GM12878 (cell line): ENCODE data around the gene TRIM28. TPM values are rescaled to one million over a fixed set of nuclear protein-coding genes. Genes with fewer than 3 reads are reported as not detected.

Source experiments
- ATAC-seq: fragments of 200-7000 bp; cut with Tn5 transposase; 3 replicates; pipeline ENCODE4 v1.9.1; 2020; ENCODE audit warnings: mild to moderate bottlenecking, moderate library complexity
- BruUV-seq: library from RNA; stranded (reverse); fragments of 400-500 nt; replicated peaks from 2 replicates; lab custom pipeline; 2021; lab: Mats Ljungman, UMichigan
- CTCF ChIA-PET: fragments of 300-600 bp; sonication (Branson Sonifier 250); formaldehyde crosslinking; extraction: SDS; loops from one replicate; lab custom pipeline; 2021; ENCODE audit warnings: inconsistent platforms; lab: Yijun Ruan, JAX
- POLR2A ChIA-PET: fragments of 350-600 bp; formaldehyde crosslinking; extraction: SDS; loops from one replicate; lab custom pipeline; 2021; ENCODE audit warnings: inconsistent platforms; lab: Charles Lee
- RAD21 ChIA-PET: fragments of 300-600 bp; sonication (Branson Sonifier 250); formaldehyde crosslinking; loops from one replicate; lab custom pipeline; 2023; ENCODE audit warnings: antibody characterized with exemption; ENCODE audit not compliant: unreplicated experiment; lab: Charles Lee
- SMC1A ChIA-PET: fragments of 300-600 bp; sonication (Branson Sonifier 250); formaldehyde crosslinking; loops from one replicate; lab custom pipeline; 2023; ENCODE audit not compliant: unreplicated experiment, uncharacterized antibody; lab: Charles Lee
- DNase-seq: peaks from one replicate; pipeline ENCODE4 v3.0.0-alpha.2; 2011; ENCODE audit warnings: low read depth, low spot score
- FAIRE-seq: peaks from 3 replicates; lab custom pipeline; 2011; peaks lifted over from hg19 to GRCh38; lab: Jason Lieb, UNC
- H2AFZ ChIP-seq: 2 replicates; pipeline ENCODE4 v1.6.0; 2011; ENCODE audit warnings: low read depth, low read length, control low read depth; ENCODE audit not compliant: control insufficient read depth
- H3K27ac ChIP-seq: 2 replicates; pipeline ENCODE4 v1.5.1; 2011; ENCODE audit warnings: control low read depth; ENCODE audit not compliant: control insufficient read depth, insufficient read depth
- H3K27me3 ChIP-seq, 2 experiments: replicated peaks in 1 of 2; 2 replicates each; pipeline versions ENCODE4 v1.6.0 to v1.6.1; 2011; ENCODE audit warnings: low read length in 1 of 2; ENCODE audit not compliant: control insufficient read depth in 2 of 2, insufficient read depth in 2 of 2
- H3K36me3 ChIP-seq, 2 experiments: 2 replicates each; pipeline ENCODE4 v1.5.1; 2011; ENCODE audit warnings: low read length in 1 of 2; ENCODE audit not compliant: control insufficient read depth in 2 of 2, insufficient read depth in 2 of 2
- H3K4me1 ChIP-seq: 2 replicates; pipeline ENCODE4 v1.6.1; 2011; ENCODE audit warnings: mild to moderate bottlenecking, low read length, moderate library complexity, mixed read lengths; ENCODE audit not compliant: control insufficient read depth, insufficient read depth
- H3K4me2 ChIP-seq: 2 replicates; pipeline ENCODE4 v1.6.0; 2011; ENCODE audit warnings: control low read depth; ENCODE audit not compliant: control insufficient read depth, insufficient read depth
- H3K4me3 ChIP-seq: fragments of 200-600 bp; sonication (generic); 2 replicates; pipeline ENCODE4 v1.5.1; 2016
- H3K79me2 ChIP-seq: 2 replicates; pipeline ENCODE4 v1.6.0; 2011; ENCODE audit warnings: low read length; ENCODE audit not compliant: control insufficient read depth, insufficient read depth
- H3K9ac ChIP-seq: 2 replicates; pipeline ENCODE4 v1.8.0; 2011; ENCODE audit warnings: low read length, control low read depth, mixed read lengths; ENCODE audit not compliant: control insufficient read depth, insufficient read depth
- H3K9me3 ChIP-seq: replicated peaks from 3 replicates; pipeline ENCODE4 v1.5.1; 2011; ENCODE audit warnings: mild to moderate bottlenecking, low read length; ENCODE audit not compliant: control insufficient read depth, insufficient read depth
- H4K20me1 ChIP-seq: 2 replicates; pipeline ENCODE4 v1.6.0; 2011; ENCODE audit not compliant: control insufficient read depth, insufficient read depth
- BCLAF1 ChIP-seq: fragments of 450-650 bp; IDR thresholded peaks from 2 replicates; pipeline ENCODE4 v1.6.1; 2017; ENCODE audit warnings: antibody characterized with exemption, mild to moderate bottlenecking, moderate library complexity
- BHLHE40 ChIP-seq, 2 experiments: fragments of 450-650 bp in 1 of 2; IDR thresholded peaks; 2 replicates each; pipeline ENCODE4 v1.6.1; 2011 to 2017; ENCODE audit warnings: low read depth in 2 of 2, borderline replicate concordance in 1 of 2, improper control_type of control experiment in 1 of 2, low read length in 1 of 2, mild to moderate bottlenecking in 1 of 2
- BMI1 ChIP-seq: fragments of 450-650 bp; IDR thresholded peaks from 2 replicates; pipeline ENCODE4 v1.6.1; 2016; ENCODE audit warnings: mild to moderate bottlenecking, moderate library complexity, borderline replicate concordance
- EP300 ChIP-seq, 2 experiments: fragments of 150-350 bp in 1 of 2; IDR thresholded peaks; 2 replicates each; pipeline ENCODE4 v1.6.1; 2011 to 2012; ENCODE audit warnings: low read depth in 2 of 2, low read length in 2 of 2, borderline replicate concordance in 1 of 2, improper control_type of control experiment in 1 of 2, inconsistent platforms in 1 of 2; ENCODE audit not compliant: control insufficient read depth in 1 of 2
- KAT2A ChIP-seq: conservative IDR thresholded peaks from 2 replicates; pipeline ENCODE4 v1.6.1; 2011; ENCODE audit warnings: low read depth, low read length; ENCODE audit not compliant: control insufficient read depth
- LARP7 ChIP-seq: fragments of 450-650 bp; IDR thresholded peaks from 2 replicates; pipeline ENCODE4 v1.6.1; 2017; ENCODE audit warnings: mild to moderate bottlenecking
- MEF2B ChIP-seq: fragments of 450-650 bp; IDR thresholded peaks from 2 replicates; pipeline ENCODE4 v1.6.1; 2018; ENCODE audit warnings: mild to moderate bottlenecking, moderate library complexity; ENCODE audit not compliant: partially characterized antibody, poor library complexity, severe bottlenecking
- MXI1 ChIP-seq: fragments of 150-350 bp; IDR thresholded peaks from 2 replicates; pipeline ENCODE4 v1.6.1; 2011; ENCODE audit warnings: low read depth, mild to moderate bottlenecking, inconsistent platforms, low read length, improper control_type of control experiment
- MYC ChIP-seq: IDR thresholded peaks from 2 replicates; pipeline ENCODE4 v1.6.1; 2011; ENCODE audit warnings: mild to moderate bottlenecking, low read length, moderate library complexity, inconsistent platforms; ENCODE audit not compliant: insufficient read depth, insufficient replicate concordance, insufficient read length, severe bottlenecking
- NFYB ChIP-seq: IDR thresholded peaks from 2 replicates; pipeline ENCODE4 v1.6.1; 2011; ENCODE audit warnings: low read depth, mild to moderate bottlenecking, low read length, improper control_type of control experiment, moderate library complexity; ENCODE audit not compliant: insufficient read depth
- NR2C2 ChIP-seq: IDR thresholded peaks from 2 replicates; pipeline ENCODE4 v1.6.1; 2011; ENCODE audit warnings: borderline replicate concordance, low read depth; ENCODE audit not compliant: control insufficient read depth, insufficient read length
- NRF1 ChIP-seq: conservative IDR thresholded peaks from 2 replicates; pipeline ENCODE4 v1.6.1; 2011; ENCODE audit warnings: mild to moderate bottlenecking, low read depth, low read length, improper control_type of control experiment
- PAX5 ChIP-seq: IDR thresholded peaks from 2 replicates; pipeline ENCODE4 v1.6.1; 2011; ENCODE audit warnings: low read depth, low read length, borderline replicate concordance
- SMC3 ChIP-seq: IDR thresholded peaks from 2 replicates; pipeline ENCODE4 v1.6.1; 2011; ENCODE audit warnings: low read length, improper control_type of control experiment, borderline replicate concordance
- TCF3 ChIP-seq: IDR thresholded peaks from 2 replicates; pipeline ENCODE4 v1.6.1; 2012; ENCODE audit warnings: low read depth, mild to moderate bottlenecking, low read length, borderline replicate concordance; ENCODE audit not compliant: insufficient read depth
- YY1 ChIP-seq: IDR thresholded peaks from 2 replicates; pipeline ENCODE4 v1.6.1; 2011; ENCODE audit warnings: low read depth, mild to moderate bottlenecking, low read length
- ZNF274 ChIP-seq: IDR thresholded peaks from one replicate; pipeline ENCODE4 v1.8.0; 2011; ENCODE audit not compliant: insufficient read length, insufficient read depth
- ZNF384 ChIP-seq: IDR thresholded peaks from 2 replicates; pipeline ENCODE4 v1.6.1; 2012; ENCODE audit warnings: low read depth, mild to moderate bottlenecking, low read length, improper control_type of control experiment, borderline replicate concordance
- WGBS: methylation state at CpG from one replicate; pipeline ENCODE4 v1.1.6; 2016; ENCODE audit warnings: low lambda C conversion rate; ENCODE audit not compliant: insufficient replicate concordance, insufficient coverage; ENCODE audit errors: missing lambda C conversion rate; 5-methylcytosine and 5-hydroxymethylcytosine counted together
- in situ Hi-C: fragments of 300-500 bp; cut with MboI; formaldehyde crosslinking; loops from 9 replicates; pipeline ENCODE4 v1.14.3; 2018; ENCODE audit warnings: mixed read lengths
- intact Hi-C: fragments of 100-400 bp; cut with micrococcal nuclease; formaldehyde crosslinking; loops from one replicate; pipeline ENCODE4 v1.14.2; 2022; ENCODE audit not compliant: unreplicated experiment
- polyA plus RNA-seq, 11 experiments: library from polyadenylated mRNA; depleted of rRNA in 4 of 11; unstranded in 6 of 11; stranded (reverse) in 5 of 11; fragments of >200 nt; fragmentation: Nextera tagmentation in 4 of 11; fragmentation: Illumina TruSeq in 1 of 11; extraction: Ambion mirVana in 4 of 11; extraction: Trizol in 1 of 11; gene quantifications; 1 replicate in 1 of 11; 2 replicates in 10 of 11; pipeline versions ENCODE4 v1.2.1 to v1.2.3, GENCODE V29; 2011 to 2016; ENCODE audit warnings: inconsistent platforms in 2 of 11, missing spikeins in 2 of 11, low read depth in 1 of 11
- total RNA-seq, 4 experiments: library from RNA; depleted of rRNA in 3 of 4; stranded (reverse); fragments of >200 nt in 3 of 4; fragmentation: Illumina TruSeq in 1 of 4; extraction: Trizol in 1 of 4; gene quantifications; 2 replicates each; pipeline versions ENCODE4 v1.2.1 to v1.2.3, GENCODE V29; 2013 to 2021

TRIM28 gene
- total and polyA plus RNA-seq, 10 of the 15 experiments (the other 5 are each of a cell fraction or from before 2014, with no cell fraction given) = 5.0 to 650 (median 296) TPM

- WGBS = 2% methylated on average over 36 of the region's 40 CpGs
- Histone ChIP-seq H3K4me1 (peaks cover 28% of the 10 kb centered on the region), H4K20me1 (no peaks in the 10 kb centered on the region), H2AFZ (peak overlapping the region; percentile 36), H3K4me2 (peak overlapping the region; percentile 97), H3K9ac (peak overlapping the region; percentile 28; the same call in 1 of the 2 replicates), H3K9me3 (no peaks in the 10 kb centered on the region), H3K36me3 (no peaks in the 10 kb centered on the region; a peak in 1 of 4 replicates), H3K79me2 (peaks cover 3% of the 10 kb centered on the region), H3K27ac (no peak overlapping the region), H3K4me3 (peak overlapping the region; percentile 60; the same call in 1 of the 2 replicates), H3K27me3 (no peaks in the 10 kb centered on the region)
- no peak for FAIRE-seq
- RAD21 ChIA-PET = no interaction called here
- no TSS peak for BruUV-seq
- in situ Hi-C loops (no loop called here), intact Hi-C loops (no loop called here)
- peak; percentile 0; the same call in 1 of the 3 replicates for ATAC-seq
- CTCF ChIA-PET = interaction anchor here (1.0 kb wide), 2 partner anchors 9 to 42 kb away, joined by 3 to 4 read pairs; no protein-coding TSS in a partner anchor
- TF ChIP-seq MEF2B = peak; percentile 89
- TF ChIP-seq NRF1 = peak; percentile 44
- no peak for TF ChIP-seq ZNF274
- 0 out of 4 replicates have a peak, but pooled peaks of 1 of the 2 experiments have one; percentile 28 for TF ChIP-seq EP300 (IDR thresholded peaks at IDR 0.05; ENCODE audit: borderline replicate concordance in 1 of 2, control insufficient read depth in 1 of 2, low read depth in 2 of 2, low read length in 2 of 2)
- no peak for TF ChIP-seq ZNF384
- peak; percentile 60; the same call in 1 of the 2 replicates for TF ChIP-seq PAX5
- TF ChIP-seq MYC = no peak
- TF ChIP-seq BMI1 = no peak
- TF ChIP-seq YY1 = 0 out of 2 replicates have a peak, but pooled peaks have one; percentile 23
- peak in 1 of 2 experiments; percentile 74; a peak in 2 of 4 replicates for TF ChIP-seq BHLHE40 (IDR thresholded peaks at IDR 0.05; ENCODE audit: borderline replicate concordance in 1 of 2, low read depth in 2 of 2, low read length in 1 of 2)
- no peak for TF ChIP-seq SMC3
- no peak for TF ChIP-seq NR2C2
- TF ChIP-seq LARP7 = peak; percentile 56; the same call in 1 of the 2 replicates
- no peak for TF ChIP-seq MXI1
- no peak for TF ChIP-seq NFYB
- TF ChIP-seq BCLAF1 = no peak
- TF ChIP-seq KAT2A = no peak
- 0 out of 2 replicates have a peak, but pooled peaks have one; percentile 77 for TF ChIP-seq TCF3
- no peak for DNase-seq
- POLR2A ChIA-PET = interaction anchor here (2.8 to 4.7 kb wide), 2 partner anchors 7 to 43 kb away, joined by 10 to 46 read pairs; partner anchors contain the start of genes MZF1 and ZBTB45
- SMC1A ChIA-PET = interaction anchor here (1.3 kb wide), 1 partner anchor 16 kb away, joined by 3 read pairs; no protein-coding TSS in a partner anchor
Measured at GRCh38 chr19:58563034-58563573, 19.2 kb downstream of the TRIM28 start.
